Measurements from ENCODE around the gene CPED1.
"Not testable (repeated sequence)": the region's sequence is repeated elsewhere in the genome, so short reads cannot be mapped to it uniquely, and the experiment has no call there.

The CPED1 gene

GRCh38 chr7:121043314-121044234 is 55.1 kb downstream of the CPED1 start:
- DNase-seq = no peak

- DNase-seq = no peak
Observed at GRCh38 chr7:121045090-121045489, 56.6 kb downstream of the CPED1 start.

GRCh38 chr7:121046009-121046408 is 57.5 kb downstream of the CPED1 start:
- DNase-seq = no peak

GRCh38 chr7:121046893-121047468 is 58.5 kb downstream of the CPED1 start:
- DNase-seq = no peak

GRCh38 chr7:121048195-121048594 is 59.7 kb downstream of the CPED1 start:
- no peak for DNase-seq

GRCh38 chr7:121049028-121049791 is 60.7 kb downstream of the CPED1 start:
- DNase-seq = no peak

GRCh38 chr7:121049897-121050296 is 61.4 kb downstream of the CPED1 start:
- DNase-seq = no peak

- no peak for DNase-seq
Observed at GRCh38 chr7:121053219-121053618, 64.7 kb downstream of the CPED1 start.

GRCh38 chr7:121054925-121055324 is 66.4 kb downstream of the CPED1 start:
- no peak for DNase-seq

- no peak for DNase-seq
Observed at GRCh38 chr7:121057878-121058277, 69.4 kb downstream of the CPED1 start.

- no peak for DNase-seq
Observed at GRCh38 chr7:121058975-121059374, 70.5 kb downstream of the CPED1 start.

GRCh38 chr7:121059979-121060509 is 71.5 kb downstream of the CPED1 start:
- not testable (repeated sequence) for DNase-seq

GRCh38 chr7:121061677-121062582 is 73.4 kb downstream of the CPED1 start:
- no peak for DNase-seq

GRCh38 chr7:121062671-121063279 is 74.3 kb downstream of the CPED1 start:
- no peak for DNase-seq

GRCh38 chr7:121067717-121068116 is 79.2 kb downstream of the CPED1 start:
- not testable (repeated sequence) for DNase-seq

- no peak for DNase-seq
Observed at GRCh38 chr7:121069346-121070100, 81.0 kb downstream of the CPED1 start.

GRCh38 chr7:121071132-121071531 is 82.6 kb downstream of the CPED1 start:
- no peak for DNase-seq

GRCh38 chr7:121071662-121072061 is 83.2 kb downstream of the CPED1 start:
- no peak for DNase-seq

- DNase-seq = no peak
Observed at GRCh38 chr7:121072826-121073225, 84.3 kb downstream of the CPED1 start.

- DNase-seq = no peak
Observed at GRCh38 chr7:121073463-121074099, 85.1 kb downstream of the CPED1 start.

Measured in KG1 (cell line).